GM21367 (cell line): ENCODE data around the gene PPP1CB.

Experiments
- ATAC-seq: cut with Tn5 transposase; IDR thresholded peaks from one replicate; pipeline ENCODE4 v1.9.1; 2021; ENCODE audit not compliant: unreplicated experiment

Gene PPP1CB

DNA sequence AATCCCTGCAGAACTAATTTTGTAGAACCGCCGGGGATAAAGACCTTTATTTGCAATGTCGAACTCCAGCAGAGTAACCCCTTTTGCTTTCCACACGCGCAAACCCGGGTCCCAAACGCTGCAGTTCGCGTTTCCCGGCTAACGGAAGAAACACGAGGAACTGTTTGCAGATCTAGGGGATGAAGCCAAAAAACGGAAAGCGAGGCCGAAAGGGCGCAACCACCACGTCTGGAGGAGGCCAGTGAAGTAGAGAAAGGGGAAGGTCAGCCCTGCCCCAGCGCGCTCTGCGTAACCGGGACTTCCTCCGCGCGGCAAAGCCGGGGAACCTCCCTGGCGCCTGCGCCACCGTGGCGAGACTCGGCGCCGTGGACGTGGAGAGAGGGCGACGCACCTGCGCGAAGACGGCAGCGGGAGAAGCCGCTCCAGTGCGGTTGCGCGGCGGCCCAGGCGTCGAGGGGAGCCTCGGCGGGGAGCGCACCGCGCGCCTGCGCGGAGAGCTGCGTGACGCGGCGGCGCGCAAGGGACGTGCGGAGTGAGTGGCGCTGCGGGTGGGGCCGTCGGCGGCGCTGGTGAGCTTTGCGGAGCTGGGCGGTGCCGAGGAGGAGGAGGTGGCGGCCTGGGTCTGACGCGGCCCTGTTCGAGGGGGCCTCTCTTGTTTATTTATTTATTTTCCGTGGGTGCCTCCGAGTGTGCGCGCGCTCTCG, at the start of gene PPP1CB:
PPP1CB (plus strand) TSS at position 579 of the 704 bp plus-strand sequence. CDS start 295 bp downstream, outside the sequence.
- peak; percentile 73 for ATAC-seq

DNA sequence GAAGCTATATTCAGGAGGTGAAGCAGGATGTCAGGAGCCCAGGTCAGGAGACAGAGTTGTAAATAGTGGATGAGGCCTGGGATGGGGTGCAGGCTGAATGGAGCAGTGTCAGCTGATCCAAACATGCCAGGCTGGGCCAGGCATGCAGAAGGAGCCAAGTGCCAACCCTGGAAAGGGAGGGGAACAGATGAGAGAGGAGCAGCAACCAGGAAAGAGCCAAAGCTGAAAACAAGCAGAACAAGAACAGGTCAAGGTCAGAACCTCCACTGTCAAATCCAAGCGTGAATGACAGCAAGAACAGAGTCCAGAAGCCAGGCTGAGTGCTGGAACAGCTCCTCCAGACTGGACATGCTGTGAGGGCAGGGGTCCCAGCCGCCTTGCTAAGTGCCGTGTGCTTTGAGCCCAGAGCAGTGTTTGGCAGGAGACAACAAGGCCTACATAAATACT, 49.2 kb upstream of the PPP1CB start:
- no peak for ATAC-seq

DNA sequence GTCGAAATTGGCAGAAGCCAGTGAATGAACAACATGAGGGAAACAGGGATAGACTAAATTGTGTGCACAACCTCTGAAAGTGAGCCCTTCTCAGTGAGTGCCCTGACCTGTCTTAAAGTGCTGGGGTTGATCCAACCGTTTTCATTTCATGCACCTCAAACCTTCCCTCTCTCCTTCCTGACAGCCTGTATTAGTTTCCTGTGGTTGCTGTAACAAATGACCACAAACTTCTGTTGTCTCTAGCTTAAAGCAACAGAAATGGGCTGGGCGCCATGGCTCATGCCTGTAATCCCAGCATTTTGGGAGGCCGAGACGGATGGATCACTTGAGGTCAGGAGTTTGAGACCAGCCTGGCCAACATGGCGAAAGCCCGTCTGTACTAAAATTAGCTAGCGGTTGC, 48.8 kb upstream of the PPP1CB start:
- no peak for ATAC-seq

DNA sequence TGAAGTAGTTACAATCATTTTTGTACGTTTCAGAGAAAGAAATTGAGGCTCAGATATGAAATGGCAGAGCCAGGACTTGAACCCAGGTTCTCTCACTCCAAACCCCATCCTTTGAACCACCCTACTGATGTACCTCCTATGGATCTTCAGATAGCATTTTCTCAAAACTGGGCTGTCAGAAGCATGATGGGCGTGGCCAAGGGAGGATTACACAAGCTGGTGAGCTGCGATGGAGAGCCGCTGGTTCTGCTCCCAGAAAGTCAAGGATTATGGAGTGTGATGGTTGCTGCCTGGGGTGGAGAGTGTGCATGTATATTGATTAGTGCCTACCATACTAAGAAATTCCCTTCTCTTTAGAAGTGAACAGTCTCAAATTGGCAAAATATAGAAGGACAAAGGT, 47.0 kb upstream of the PPP1CB start:
- no peak for ATAC-seq

DNA sequence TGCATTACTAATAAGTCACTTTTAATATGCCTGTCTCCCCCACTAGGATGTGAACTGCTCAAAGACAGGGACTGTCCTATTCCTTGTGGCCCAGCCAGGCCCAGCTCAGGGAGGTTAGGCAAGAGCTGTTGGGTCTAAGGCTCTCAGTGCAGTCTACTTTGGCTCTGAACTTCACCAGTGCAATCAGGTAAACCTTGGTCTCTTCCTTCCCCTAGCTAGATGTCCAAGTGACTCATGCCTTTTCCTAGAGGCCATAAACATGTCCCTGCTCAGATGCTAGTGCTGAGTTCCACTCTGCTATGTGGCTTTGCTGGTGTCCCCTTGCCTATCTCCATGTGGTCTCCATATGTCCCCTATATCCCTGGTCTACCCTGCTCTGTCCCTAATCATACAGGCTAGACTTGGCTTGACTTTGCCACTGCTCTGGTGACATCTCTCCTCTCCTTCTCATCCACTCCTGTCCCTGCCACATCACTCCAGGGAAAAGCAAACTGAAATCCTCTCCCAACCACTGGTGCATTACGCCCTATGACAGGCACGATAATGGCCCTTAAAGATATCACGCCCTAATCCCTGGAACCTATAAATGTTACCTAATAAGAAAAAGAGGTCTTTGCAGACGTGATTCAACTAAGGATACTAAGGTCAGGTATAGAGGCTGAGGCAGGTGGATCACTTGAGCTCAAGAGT, 45.7 kb upstream of the PPP1CB start:
- ATAC-seq = no peak

DNA sequence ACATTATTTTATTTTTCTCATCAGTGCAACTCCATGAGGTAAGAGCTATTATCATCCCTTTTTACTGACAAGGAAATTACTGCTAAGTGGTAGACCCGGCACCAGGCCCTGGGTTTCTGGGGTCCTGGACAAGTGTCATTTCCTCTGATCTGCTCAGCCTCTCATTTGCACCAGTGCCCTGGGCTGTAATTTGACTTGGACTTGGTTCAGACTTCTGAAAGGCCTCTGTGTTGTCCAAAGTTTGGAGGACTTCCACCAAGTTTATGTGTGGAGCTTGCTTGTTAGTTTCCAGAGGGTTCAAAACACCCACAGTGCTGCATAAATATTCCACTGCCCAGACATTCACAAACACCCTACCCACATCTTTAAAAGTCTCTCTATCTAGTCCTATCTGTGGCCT, 44.0 kb upstream of the PPP1CB start:
- ATAC-seq = no peak

DNA sequence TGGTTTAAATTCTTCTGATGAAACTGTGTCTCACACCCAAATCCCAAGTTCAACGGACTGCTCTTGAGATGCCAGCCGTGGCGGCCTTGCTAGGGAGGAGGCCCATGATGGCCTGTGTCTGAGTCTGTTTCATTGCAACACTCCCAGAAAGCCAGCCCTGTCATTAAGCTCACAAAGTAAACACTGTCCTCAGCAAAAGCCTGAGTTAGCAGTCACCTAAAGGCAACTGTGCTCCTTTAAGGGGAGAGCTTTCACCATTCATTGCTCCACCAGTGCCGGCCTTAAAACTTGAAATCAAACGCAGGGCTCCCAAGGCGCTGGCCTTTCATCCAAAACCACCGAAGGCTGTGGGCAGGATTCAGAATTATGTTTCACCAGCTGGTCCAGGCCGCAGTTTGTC, 42.5 kb upstream of the PPP1CB start:
- no peak for ATAC-seq

DNA sequence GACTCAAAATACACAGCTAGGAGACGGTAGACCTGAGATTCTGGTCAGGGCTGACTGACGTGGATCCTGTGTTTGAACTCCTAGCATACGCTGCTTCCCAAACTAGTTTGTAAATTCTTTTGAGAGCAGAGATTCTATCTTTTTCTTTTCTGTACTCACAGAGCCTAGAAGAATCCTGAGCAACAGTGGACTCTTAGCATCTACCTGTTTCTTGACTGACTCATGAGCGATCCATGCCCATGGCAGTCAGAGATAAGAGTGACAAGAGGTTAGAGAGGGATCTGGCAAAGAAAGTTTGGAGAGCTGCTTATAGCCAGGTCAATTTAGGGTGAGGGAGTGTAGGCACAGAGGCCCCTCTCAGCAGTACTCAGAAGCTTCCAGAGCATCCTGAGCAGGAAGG, 41.1 kb upstream of the PPP1CB start:
- no peak for ATAC-seq

DNA sequence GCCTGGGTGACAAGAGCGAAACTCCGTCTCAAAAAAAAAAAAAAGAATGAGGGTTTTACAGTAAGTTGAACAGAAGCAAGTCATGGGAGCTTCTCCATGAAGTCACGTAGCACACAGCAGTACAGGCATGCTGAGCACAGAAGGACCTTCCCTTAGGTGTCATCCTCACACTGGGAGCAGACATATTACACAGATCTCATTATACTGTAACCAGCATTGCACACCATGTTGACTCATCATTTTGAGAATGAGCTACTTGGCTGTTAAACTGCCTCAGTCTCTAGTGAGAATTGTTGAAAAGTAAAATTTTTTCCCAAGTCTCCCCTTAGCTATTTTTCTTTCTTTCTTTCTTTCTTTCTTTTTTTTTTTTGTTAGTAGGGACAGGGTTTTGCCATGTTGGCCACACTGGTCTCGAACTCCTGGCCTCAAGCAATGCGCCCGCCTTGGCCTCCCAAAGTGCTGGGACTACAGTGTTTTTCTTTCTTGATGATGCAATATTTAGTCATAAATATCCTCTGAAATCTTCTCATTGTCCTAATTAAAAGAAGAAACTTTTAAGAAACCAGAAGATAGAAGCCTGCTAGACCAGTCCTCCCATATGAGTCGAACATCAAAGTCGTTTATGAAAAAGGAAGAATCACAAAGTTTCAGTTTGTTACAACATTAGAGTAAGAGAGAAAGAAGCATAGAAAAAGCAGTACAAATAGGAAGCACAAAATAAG, 37.9 kb upstream of the PPP1CB start:
- ATAC-seq = no peak

DNA sequence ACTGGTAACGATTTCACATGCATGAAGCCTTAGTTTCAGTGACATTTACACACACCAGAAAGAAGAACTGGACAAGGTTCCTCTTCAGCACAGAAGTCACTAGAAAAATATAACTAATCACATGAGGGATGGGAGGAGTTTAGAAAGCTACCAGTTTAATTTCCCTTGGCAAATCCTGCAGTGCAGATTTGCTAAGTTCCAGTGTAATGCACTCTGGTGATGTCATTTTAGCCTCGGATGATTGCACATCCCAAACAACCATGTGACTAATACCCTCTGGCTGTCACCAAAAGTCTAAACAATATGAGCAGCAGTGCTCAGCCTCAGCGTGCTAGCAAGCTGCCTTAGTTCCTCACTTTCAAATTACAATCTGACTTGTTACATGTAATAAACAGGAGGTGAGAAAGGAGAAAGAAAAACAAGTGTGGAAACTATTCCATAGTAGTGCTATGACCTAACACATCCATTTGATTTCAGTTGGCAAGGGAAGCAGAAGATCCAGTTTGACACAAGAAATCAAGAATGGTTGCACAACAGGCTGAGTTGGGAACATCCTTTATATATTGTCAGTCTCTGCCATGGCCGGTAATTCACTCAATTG, 35.3 kb upstream of the PPP1CB start:
- no peak for ATAC-seq

DNA sequence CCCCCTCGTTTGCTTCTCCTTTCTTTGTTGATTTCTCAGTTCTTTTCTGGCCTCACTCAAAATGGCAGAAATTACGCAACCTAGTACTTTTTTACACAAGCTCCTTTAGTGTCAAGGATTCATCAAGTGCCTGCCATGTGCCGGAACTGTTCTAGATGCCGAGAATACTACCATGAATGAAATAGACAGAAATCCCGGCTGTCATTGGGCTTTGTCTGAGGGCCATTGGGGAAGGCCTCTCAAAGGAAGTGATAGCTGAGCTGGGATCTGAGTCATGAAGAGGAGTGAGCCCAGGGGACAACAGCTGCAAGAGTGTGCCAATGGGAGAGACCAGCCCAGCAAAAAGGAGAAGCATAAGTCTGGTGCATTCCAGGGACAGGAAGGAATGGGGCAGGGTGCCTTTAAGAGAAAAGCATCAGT, 34.3 kb upstream of the PPP1CB start:
- no peak for ATAC-seq

DNA sequence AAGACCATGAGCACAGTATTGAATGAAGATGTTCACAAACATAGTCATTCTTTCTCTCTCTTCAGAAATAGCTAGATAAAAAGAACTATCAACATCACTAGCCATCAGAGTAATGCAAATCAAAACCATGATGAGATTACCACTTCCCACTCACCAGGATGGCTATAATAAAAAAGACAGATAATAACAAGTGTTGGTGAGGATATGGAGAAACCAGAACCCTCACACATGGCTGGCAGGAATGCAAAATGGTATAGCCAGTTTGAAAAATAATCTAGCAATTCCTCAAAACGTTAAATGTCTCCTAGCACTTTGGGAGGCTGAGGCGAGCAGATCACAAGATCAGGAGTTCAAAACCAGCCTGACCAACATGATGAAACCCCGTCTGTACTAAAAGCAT, 31.3 kb upstream of the PPP1CB start:
- no peak for ATAC-seq

DNA sequence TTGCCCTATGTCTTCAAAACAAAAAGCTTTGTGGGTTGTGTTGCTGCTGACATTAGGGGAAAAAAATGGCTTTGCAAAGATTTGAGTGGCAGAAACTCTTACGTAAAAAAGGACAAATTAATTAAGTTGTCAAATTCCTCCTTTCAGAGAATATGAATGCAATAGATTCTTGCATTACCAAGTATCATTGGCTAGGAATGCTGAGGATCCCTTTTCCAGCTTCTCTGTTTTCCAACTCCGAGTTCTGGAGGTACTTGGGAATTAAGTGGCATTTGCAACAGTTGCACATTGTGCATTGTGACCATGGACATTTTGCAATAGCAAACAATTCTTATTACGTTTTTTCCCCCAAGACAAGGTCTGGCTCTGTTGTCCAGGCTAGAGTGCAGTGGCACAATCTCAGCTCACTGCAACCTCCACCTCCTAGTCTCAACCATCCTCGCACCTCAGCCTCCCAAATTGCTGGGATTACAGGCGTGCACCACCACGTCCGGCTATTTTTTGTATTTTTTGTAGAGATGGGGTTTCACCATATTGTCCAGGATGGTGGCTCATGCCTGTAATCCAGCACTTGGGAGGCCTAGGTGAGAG, 29.9 kb upstream of the PPP1CB start:
- no peak for ATAC-seq

DNA sequence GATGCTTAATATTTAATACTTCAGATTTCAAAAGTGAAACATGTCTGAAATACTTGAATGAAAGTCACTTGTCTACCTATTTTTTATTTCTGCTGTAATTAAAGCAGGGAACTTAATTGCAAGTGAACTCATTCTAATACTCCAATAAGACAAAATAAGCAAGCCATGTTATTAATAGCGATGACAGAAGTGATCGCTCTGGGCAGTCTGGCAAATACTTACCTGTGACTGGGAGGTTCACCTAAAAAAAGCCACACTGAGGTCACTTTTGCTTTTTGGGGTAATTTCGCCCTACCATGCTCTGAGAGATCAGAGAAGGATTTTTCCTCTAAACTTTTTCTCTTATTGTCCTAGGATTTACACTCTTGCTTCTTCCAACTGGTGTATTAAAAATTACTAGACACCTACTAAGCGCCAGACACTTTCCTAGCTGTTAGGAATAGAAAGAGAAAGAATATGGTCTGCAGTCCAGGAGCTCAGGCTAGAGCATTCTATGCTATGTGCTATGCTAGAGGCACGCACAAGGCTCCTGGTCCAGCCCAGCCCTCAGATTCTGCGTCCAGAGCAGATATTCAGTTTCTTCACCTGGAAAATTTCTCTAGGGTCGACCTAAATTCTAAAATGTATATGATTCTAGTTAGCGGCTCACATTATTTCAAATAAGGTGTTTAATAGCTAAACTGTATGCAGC, 26.5 kb upstream of the PPP1CB start:
- no peak for ATAC-seq

DNA sequence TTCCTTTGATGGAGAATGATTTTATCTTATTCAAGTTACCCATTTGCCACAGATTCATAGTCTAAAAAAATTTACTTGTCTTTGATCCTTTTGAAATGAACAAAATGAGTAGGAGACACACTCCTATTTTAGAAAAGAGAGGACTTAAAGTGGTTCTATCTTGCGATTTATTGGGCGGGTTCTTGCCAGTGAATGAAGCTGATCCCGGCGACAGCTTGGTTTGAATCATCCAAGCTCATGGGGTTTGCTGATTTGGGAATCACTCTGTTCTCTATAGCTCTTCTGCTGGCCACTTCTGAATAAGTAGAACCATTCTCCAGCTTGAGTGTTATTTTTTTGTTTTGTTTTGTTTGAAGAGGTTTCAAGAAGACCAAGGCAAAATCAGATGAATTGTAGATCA, 25.5 kb upstream of the PPP1CB start:
- ATAC-seq = no peak

DNA sequence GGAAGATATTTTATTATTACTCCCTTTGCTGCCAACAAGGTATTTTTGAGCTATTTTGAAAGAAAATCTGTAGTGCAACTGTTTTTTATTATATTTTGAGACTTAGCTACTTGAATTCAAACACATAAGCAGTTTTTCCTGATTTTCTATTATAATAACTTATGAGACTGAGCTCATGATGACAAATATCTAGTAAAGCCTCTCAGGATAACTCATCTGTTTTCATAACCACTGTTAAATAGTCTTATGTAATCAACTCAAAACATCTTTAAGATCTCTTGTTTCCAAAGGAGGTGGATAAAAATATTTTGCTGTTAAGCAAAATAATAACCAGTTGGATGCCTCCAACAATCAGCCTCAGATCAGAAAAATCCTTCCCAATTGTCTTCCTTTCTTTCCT, 21.9 kb upstream of the PPP1CB start:
- ATAC-seq = no peak

DNA sequence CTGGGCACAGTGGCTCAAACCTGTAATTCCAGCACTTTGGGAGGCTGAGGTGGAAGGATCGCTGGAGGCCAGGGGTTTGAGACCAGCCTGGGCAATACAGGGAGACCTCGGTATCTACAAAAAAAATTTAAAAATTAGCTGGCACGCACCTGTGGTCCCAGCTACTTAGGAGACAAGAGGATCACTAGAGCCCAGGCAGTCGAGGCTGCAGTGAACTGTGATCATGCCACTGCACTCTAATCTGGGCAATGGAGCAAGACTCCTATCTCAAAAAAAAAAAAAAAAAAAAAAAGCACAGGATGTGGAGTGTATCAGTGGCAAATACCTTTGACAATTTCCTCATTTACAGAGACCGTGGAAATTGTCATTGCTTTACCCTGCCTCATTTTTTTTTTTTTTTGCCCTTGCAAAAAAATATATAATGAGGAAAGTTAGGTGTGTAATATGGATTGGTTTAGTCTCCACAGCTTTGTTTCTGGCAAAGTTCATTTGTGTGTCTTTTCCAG, 20.9 kb upstream of the PPP1CB start:
- ATAC-seq = no peak

DNA sequence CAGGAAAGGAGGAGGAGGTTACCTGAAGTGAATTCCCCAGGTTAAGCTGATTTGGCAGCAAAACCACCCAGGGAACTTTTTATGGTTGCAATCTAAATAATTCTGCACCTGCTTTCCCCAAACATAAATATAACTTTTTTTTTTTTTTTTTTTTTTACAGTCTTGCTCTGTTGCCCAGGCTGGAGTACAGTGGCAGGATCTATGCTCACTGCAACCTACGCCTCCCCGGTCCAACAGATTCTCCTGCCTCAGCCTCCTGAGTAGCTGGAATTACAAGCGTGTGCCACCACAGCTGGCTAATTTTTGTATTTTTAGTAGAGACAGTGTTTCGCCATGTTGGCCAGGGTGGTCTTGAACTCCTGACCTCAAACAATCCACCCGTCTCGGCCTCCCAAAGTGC, 16.1 kb upstream of the PPP1CB start:
- no peak for ATAC-seq

DNA sequence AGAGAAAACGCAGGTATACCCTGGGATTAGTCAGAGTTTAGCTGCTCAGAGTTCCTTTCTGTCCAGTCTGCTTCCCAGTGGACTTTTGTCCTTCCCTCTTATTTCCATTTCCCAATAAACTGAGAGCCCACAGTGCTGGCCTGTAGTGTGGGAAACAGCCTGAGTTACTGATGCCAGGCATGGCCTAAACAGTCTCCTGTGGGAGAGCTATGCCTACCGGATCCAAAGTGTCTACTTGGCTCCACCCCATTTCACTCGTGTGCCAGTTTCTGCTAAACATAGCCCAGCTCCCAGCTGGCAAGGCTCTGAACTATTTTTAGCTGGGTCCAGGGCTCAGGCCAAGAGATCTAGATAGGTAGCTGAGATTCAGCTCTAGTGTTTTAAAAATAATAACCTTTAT, 15.6 kb upstream of the PPP1CB start:
- no peak for ATAC-seq

DNA sequence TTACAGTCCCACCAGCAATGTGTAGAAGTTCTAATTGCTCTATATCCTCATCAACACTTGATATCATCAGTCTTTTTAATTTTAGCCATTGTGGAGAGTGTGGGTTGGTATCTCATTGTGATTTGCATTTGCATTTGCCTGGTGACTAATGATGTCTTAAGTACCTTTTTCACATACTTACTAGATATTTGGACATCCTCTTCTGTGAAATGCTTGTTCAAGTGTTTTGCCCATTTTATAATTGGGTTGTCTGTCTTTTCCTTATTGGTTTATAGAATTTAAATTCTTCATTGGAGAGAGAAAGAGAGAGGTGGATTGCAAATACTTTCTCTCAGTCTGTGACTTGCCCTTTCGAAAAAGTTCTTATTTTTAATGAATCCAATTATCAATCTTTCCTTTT, 14.0 kb upstream of the PPP1CB start:
- no peak for ATAC-seq
